Kidney (tissue), 14 donors: ENCODE results near the gene EPB41L3. TPM values are rescaled to one million over a fixed set of nuclear protein-coding genes. Genes with fewer than 3 reads are reported as not detected.

Experiments used
- DNase-seq, 5 donors: peaks; one replicate each; pipeline ENCODE4 v3.0.0-alpha.2; 2013 to 2020
- FAIRE-seq: peaks from 2 replicates; lab custom pipeline; 2012; peaks lifted over from hg19 to GRCh38; lab: Jason Lieb, UNC
- H3K27ac ChIP-seq, 2 donors: one replicate each; pipeline ENCODE4 v1.7.0; 2013; ENCODE audit warnings: low read depth in 2 of 2, low read length in 2 of 2, inconsistent platforms in 1 of 2
- H3K27me3 ChIP-seq: one replicate; pipeline ENCODE4 v1.7.1; 2013; ENCODE audit warnings: low read length, inconsistent platforms; ENCODE audit not compliant: control insufficient read depth, insufficient read depth
- H3K36me3 ChIP-seq, 3 donors: one replicate each; pipeline versions ENCODE4 v1.7.0 to v1.7.1; 2013; ENCODE audit warnings: low read length in 3 of 3, control low read depth in 1 of 3, inconsistent platforms in 1 of 3; ENCODE audit not compliant: insufficient read depth in 3 of 3, control insufficient read depth in 2 of 3
- H3K4me1 ChIP-seq, 3 donors: one replicate each; pipeline versions ENCODE4 v1.7.0 to v1.7.1; 2013; ENCODE audit warnings: low read length in 3 of 3, inconsistent platforms in 1 of 3, low read depth in 1 of 3; ENCODE audit not compliant: control insufficient read depth in 2 of 3, insufficient read depth in 2 of 3
- H3K4me3 ChIP-seq, 3 donors: one replicate each; pipeline versions ENCODE4 v1.7.0 to v1.8.1; 2013; ENCODE audit warnings: low read length in 3 of 3, control low read depth in 1 of 3, inconsistent platforms in 1 of 3
- H3K9ac ChIP-seq, 3 donors: one replicate each; pipeline versions ENCODE4 v1.7.0 to v1.7.1; 2013; ENCODE audit warnings: low read length in 3 of 3, control low read depth in 1 of 3, inconsistent platforms in 1 of 3
- H3K9me3 ChIP-seq, 3 donors: one replicate each; pipeline versions ENCODE4 v1.7.0 to v1.7.1; 2013; ENCODE audit warnings: low read length in 3 of 3, control low read depth in 1 of 3, inconsistent platforms in 1 of 3; ENCODE audit not compliant: control insufficient read depth in 2 of 3, insufficient read depth in 1 of 3
- intact Hi-C: fragments of 100-400 bp; cut with DNase I; formaldehyde crosslinking; loops from one replicate; pipeline ENCODE4 v1.11.1; 2022
- polyA plus RNA-seq: library from polyadenylated mRNA; stranded (reverse); fragments of 350-450 nt; fragmentation: Illumina TruSeq; extraction: RNeasy Lipid Tissue Mini Kit (QIAGEN cat#74804); gene quantifications from one replicate; pipeline ENCODE4 v1.2.3, GENCODE V29; 2014; ENCODE audit warnings: low read depth, low replicate concordance; ENCODE audit not compliant: insufficient read depth
- total RNA-seq: library from RNA; stranded (reverse); fragmentation: NEBNext Ultra II Directional; extraction: Animal tissue kit (Norgen Biotek cat#: 25700); gene quantifications from one replicate; pipeline ENCODE4 v1.2.1, GENCODE V29; 2021
- TF ChIP-seq, protein P1 (sequence below): IDR thresholded peaks from 3 replicates; pipeline ENCODE4 v1.5.1; 2012; ENCODE audit warnings: mild to moderate bottlenecking, moderate library complexity, borderline replicate concordance; ENCODE audit not compliant: insufficient read depth; ENCODE audit errors: extremely low read depth
- donor health status: control.
- donor health status: control.
- donor health status: control.
- donor health status: control.
- donor health status: control.
- donor health status: DM: yes; HTN: yes; CAD: no.
- donor health status: Normal renal cell carcinoma (clear cell type).

EPB41L3 gene
- total and polyA plus RNA-seq, 2 donors from 2014 or later, result 35.3 to 44.6 TPM

DNA sequence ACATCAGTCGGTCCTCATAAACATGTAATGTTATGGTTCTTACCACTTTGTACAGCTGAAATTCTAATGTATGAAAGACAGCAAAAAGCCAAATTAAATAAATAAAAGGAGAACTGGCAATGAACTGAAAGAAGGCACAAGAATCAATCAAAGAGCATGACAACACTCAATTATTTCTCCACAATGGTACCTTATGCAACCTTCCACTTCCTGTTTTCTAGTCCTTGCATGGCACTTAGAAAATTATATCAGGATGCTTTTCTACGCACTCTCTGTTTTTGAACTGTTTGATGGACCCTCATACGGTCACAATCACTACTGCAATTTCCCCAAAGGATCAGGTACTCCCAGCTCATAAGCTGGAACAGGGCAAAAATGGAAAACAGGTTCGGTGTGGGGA is 81.6 kb downstream of the EPB41L3 start:
- intact Hi-C loops, result no loop called here
- TF ChIP-seq, protein P1, sequence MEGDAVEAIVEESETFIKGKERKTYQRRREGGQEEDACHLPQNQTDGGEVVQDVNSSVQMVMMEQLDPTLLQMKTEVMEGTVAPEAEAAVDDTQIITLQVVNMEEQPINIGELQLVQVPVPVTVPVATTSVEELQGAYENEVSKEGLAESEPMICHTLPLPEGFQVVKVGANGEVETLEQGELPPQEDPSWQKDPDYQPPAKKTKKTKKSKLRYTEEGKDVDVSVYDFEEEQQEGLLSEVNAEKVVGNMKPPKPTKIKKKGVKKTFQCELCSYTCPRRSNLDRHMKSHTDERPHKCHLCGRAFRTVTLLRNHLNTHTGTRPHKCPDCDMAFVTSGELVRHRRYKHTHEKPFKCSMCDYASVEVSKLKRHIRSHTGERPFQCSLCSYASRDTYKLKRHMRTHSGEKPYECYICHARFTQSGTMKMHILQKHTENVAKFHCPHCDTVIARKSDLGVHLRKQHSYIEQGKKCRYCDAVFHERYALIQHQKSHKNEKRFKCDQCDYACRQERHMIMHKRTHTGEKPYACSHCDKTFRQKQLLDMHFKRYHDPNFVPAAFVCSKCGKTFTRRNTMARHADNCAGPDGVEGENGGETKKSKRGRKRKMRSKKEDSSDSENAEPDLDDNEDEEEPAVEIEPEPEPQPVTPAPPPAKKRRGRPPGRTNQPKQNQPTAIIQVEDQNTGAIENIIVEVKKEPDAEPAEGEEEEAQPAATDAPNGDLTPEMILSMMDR, result no peak
- H3K9ac ChIP-seq, result no peak overlapping the region
- FAIRE-seq, result no peak
- H3K27ac ChIP-seq, result no peak overlapping the region
- no peak for DNase-seq
- H3K4me1 ChIP-seq, result peaks cover 6 to 23% (median 10%) of the 10 kb centered on the region in 3 donors
- no peaks in the 10 kb centered on the region for H3K9me3 ChIP-seq
- no peaks in the 10 kb centered on the region for H3K27me3 ChIP-seq
- no peak overlapping the region for H3K4me3 ChIP-seq
- no peaks in the 10 kb centered on the region for H3K36me3 ChIP-seq

DNA sequence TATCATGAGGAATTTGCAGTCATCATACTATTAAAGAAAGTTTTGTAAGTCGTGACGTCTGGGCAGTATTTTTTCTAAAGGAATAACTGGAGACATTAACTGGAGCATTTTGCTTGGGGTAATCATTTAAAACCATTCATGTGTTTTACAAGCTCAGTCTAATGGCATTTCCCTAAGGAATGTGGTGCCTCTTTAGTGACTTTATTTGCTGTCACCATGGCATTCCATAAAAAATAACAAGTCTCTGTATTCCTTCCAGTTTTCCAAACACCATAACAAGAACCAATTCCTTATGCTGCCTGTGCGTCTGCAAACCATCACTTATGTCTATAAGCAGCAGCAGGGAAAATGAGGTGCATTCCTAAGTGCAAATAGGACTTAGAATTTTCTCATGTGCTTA is 82.8 kb downstream of the EPB41L3 start:
- Histone ChIP-seq H3K27me3 (no peaks in the 10 kb centered on the region), H3K4me3 (no peak overlapping the region), H3K4me1 (peaks cover 6 to 23% (median 12%) of the 10 kb centered on the region in 3 donors), H3K27ac (peak overlapping the region; percentile 11 to 60), H3K9me3 (no peaks in the 10 kb centered on the region), H3K36me3 (no peaks in the 10 kb centered on the region), H3K9ac (no peak overlapping the region)
- FAIRE-seq (no peak), DNase-seq (peak in 2 of 5 donors; percentile 81 to 86)
- TF ChIP-seq, protein P1, result no peak
- intact Hi-C loops, result no loop called here

DNA sequence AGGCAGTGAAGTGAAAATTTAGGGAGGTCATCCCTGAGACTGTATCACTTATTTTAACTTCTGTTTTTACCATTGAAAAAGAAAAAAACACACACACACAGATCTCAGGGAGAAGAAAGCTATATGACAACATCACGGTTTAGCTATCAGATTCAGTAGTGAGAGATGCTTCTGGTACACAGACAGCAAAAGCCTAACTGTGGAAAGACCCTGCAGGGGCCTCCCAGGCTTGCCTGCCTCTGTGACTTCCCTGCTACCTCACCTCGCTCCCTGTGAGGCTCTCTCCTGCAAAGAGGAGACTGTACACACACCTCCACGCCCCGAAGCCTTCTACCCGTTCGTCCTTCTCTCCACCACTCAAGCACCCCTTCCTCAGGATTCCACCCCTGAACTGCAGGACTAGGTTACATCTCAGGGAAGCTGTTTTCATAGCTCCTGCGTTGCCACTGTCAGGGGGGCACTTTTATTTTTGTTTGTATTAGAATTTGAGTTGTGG is 86.3 kb downstream of the EPB41L3 start:
- peaks cover 6 to 23% (median 10%) of the 10 kb centered on the region in 3 donors for H3K4me1 ChIP-seq
- no peaks in the 10 kb centered on the region for H3K9me3 ChIP-seq
- DNase-seq, result peak in 1 of 5 donors; percentile 15
- FAIRE-seq, result no peak
- no peaks in the 10 kb centered on the region for H3K27me3 ChIP-seq
- H3K36me3 ChIP-seq, result no peaks in the 10 kb centered on the region
- no peak overlapping the region for H3K27ac ChIP-seq
- intact Hi-C loops, result no loop called here
- H3K4me3 ChIP-seq, result no peak overlapping the region
- no peak overlapping the region for H3K9ac ChIP-seq
- TF ChIP-seq, protein P1, result no peak
